ENCODE measurements around the gene GSTO2. TPM values are rescaled to one million over a fixed set of nuclear protein-coding genes. Genes with fewer than 3 reads are reported as not detected.
A peak's percentile ranks its signal among the peaks of the same experiment; 100 is the strongest.

GSTO2 gene
- total and polyA plus RNA-seq, 2 of the 13 experiments (the other 11 are each of a cell fraction or from before 2014, with no cell fraction given) = 2.1 to 7.9 TPM

DNA sequence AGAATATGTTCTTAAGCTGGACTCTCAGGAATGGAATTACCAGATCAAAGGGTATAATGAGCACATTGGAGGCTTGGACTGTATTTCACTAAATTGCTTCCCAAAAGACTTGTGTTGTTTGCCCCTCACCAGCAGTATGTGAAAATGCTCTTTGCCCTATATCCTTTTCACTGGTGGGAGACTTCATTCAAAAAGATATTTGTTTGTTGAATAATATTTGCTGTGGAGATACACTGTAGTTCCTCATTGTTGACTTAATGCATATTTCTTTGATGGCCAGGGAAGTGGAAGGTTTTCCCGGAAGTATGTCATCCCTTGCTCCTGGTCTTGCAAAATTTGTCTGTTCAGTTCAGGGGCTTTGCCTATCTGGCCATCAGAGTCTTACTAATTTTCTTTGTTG is 19.4 kb downstream of the GSTO2 start:
- Histone ChIP-seq H2AFZ (ENCODE audit: low read length) (no peak overlapping the region), H3K4me3 (replicated peaks in 1 of 3; ENCODE audit: insufficient read depth in 1 of 3, low read depth in 2 of 3, low read length in 3 of 3) (peak overlapping the region in 1 of 3 experiments; percentile 21; a peak in 1 of 6 replicates), H3K27me3 (ENCODE audit: control insufficient read depth in 1 of 2, insufficient read depth in 2 of 2, low read length in 2 of 2) (no peaks in the 10 kb centered on the region), H3K36me3 (replicated peaks in 1 of 2; ENCODE audit: control insufficient read depth in 1 of 2, insufficient read depth in 2 of 2, low read length in 2 of 2) (no peaks in the 10 kb centered on the region), H3K79me2 (ENCODE audit: insufficient read depth, low read length) (no peaks in the 10 kb centered on the region), H3K4me1 (ENCODE audit: insufficient read depth, low read length) (peaks cover 70% of the 10 kb centered on the region), H4K20me1 (ENCODE audit: insufficient read depth, low read length) (no peaks in the 10 kb centered on the region), H3K9me3 (ENCODE audit: low read length) (no peaks in the 10 kb centered on the region), H3K4me2 (ENCODE audit: low read depth, low read length) (peak overlapping the region; percentile 50), H3K9ac (ENCODE audit: insufficient read depth, low read depth, low read length) (peak overlapping the region; percentile 37; the same call in 1 of the 2 replicates), H3K27ac (ENCODE audit: extremely low read length, insufficient read depth, low read length) (peak overlapping the region; percentile 82)
- DNase-seq (ENCODE audit: low spot score) (peak; percentile 97), ATAC-seq (peak; percentile 90), FAIRE-seq (peak; percentile 72)
- BruUV-seq (replicated peaks) = no TSS peak
- ChIA-PET CTCF (ENCODE audit: low intra/inter-chr PET ratio, low total read pairs) (no interaction called here), POLR2A (interaction anchor here (0.6 to 3.6 kb wide), 5 partner anchors 9 to 33 kb away, joined by 3 to 30 read pairs (median 4); partner anchors contain the start of gene GSTO1)
- intact Hi-C loops (cut with micrococcal nuclease; ENCODE audit: unreplicated experiment) = loop anchor here (2.0 kb wide), 2 partner anchors 14 to 16 kb away; no protein-coding TSS in a partner anchor
- in situ Hi-C loops (cut with HindIII; ENCODE audit: extremely low pct_ligation_motif_present, low pct_unique_long_range_greater_than_20kb) = no loop called here
- WGBS (ENCODE audit: low lambda C conversion rate) = 6% methylated on average over 1 of the region's 1 CpG
- TF ChIP-seq ZNF264 (CRISPR knock-in tag; IDR thresholded peaks at IDR 0.05) (no peak), RARA (CRISPR knock-in tag; IDR thresholded peaks at IDR 0.05) (peak; percentile 90), RBM39 (IDR thresholded peaks at IDR 0.05; ENCODE audit: low read depth, low read length, poor library complexity, severe bottlenecking) (no peak), ZSCAN25 (CRISPR knock-in tag; IDR thresholded peaks at IDR 0.05) (peak; percentile 37; the same call in 1 of the 2 replicates), FOXK1 (CRISPR knock-in tag; IDR thresholded peaks at IDR 0.05; ENCODE audit: borderline replicate concordance, low read depth) (peak; percentile 67; the same call in 1 of the 2 replicates), ZNF703 (CRISPR knock-in tag; IDR thresholded peaks at IDR 0.05; ENCODE audit: borderline replicate concordance) (no peak), ZFP36 (IDR thresholded peaks at IDR 0.05; ENCODE audit: borderline replicate concordance, low read depth, low read length, partially characterized antibody) (no peak), MXD4 (CRISPR knock-in tag; IDR thresholded peaks at IDR 0.05) (no peak), ZNF274 (CRISPR knock-in tag; IDR thresholded peaks at IDR 0.05) (no peak), SNRNP70 (IDR thresholded peaks at IDR 0.05; ENCODE audit: low read depth, low read length) (no peak), ZBTB42 (CRISPR knock-in tag; IDR thresholded peaks at IDR 0.05) (no peak), CENPX (CRISPR knock-in tag; IDR thresholded peaks at IDR 0.05) (no peak)
- TF ChIP-seq, protein P1, sequence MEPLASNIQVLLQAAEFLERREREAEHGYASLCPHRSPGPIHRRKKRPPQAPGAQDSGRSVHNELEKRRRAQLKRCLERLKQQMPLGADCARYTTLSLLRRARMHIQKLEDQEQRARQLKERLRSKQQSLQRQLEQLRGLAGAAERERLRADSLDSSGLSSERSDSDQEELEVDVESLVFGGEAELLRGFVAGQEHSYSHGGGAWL (CRISPR knock-in tag; IDR thresholded peaks at IDR 0.05) = no peak
- TF ChIP-seq, protein P2, sequence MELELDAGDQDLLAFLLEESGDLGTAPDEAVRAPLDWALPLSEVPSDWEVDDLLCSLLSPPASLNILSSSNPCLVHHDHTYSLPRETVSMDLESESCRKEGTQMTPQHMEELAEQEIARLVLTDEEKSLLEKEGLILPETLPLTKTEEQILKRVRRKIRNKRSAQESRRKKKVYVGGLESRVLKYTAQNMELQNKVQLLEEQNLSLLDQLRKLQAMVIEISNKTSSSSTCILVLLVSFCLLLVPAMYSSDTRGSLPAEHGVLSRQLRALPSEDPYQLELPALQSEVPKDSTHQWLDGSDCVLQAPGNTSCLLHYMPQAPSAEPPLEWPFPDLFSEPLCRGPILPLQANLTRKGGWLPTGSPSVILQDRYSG (CRISPR knock-in tag; IDR thresholded peaks at IDR 0.05) = no peak
- TF ChIP-seq, protein P3, sequence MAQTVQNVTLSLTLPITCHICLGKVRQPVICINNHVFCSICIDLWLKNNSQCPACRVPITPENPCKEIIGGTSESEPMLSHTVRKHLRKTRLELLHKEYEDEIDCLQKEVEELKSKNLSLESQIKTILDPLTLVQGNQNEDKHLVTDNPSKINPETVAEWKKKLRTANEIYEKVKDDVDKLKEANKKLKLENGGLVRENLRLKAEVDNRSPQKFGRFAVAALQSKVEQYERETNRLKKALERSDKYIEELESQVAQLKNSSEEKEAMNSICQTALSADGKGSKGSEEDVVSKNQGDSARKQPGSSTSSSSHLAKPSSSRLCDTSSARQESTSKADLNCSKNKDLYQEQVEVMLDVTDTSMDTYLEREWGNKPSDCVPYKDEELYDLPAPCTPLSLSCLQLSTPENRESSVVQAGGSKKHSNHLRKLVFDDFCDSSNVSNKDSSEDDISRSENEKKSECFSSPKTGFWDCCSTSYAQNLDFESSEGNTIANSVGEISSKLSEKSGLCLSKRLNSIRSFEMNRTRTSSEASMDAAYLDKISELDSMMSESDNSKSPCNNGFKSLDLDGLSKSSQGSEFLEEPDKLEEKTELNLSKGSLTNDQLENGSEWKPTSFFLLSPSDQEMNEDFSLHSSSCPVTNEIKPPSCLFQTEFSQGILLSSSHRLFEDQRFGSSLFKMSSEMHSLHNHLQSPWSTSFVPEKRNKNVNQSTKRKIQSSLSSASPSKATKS (CRISPR knock-in tag; IDR thresholded peaks at IDR 0.05) = no peak
- TF ChIP-seq, protein P4, sequence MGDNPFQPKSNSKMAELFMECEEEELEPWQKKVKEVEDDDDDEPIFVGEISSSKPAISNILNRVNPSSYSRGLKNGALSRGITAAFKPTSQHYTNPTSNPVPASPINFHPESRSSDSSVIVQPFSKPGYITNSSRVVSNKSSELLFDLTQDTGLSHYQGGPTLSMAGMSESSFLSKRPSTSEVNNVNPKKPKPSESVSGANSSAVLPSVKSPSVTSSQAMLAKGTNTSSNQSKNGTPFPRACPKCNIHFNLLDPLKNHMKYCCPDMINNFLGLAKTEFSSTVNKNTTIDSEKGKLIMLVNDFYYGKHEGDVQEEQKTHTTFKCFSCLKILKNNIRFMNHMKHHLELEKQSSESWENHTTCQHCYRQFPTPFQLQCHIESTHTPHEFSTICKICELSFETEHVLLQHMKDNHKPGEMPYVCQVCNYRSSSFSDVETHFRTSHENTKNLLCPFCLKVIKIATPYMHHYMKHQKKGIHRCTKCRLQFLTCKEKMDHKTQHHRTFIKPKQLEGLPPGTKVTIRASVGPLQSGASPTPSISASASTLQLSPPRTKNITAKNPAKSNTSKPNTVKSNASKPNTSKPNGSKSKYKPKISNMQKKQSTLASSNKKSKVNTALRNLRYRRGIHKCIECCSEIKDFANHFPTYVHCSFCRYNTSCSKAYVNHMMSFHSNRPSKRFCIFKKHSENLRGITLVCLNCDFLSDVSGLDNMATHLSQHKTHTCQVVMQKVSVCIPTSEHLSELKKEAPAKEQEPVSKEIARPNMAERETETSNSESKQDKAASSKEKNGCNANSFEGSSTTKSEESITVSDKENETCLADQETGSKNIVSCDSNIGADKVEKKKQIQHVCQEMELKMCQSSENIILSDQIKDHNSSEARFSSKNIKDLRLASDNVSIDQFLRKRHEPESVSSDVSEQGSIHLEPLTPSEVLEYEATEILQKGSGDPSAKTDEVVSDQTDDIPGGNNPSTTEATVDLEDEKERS (CRISPR knock-in tag; IDR thresholded peaks at IDR 0.05) = no peak
- TF ChIP-seq, protein P5, sequence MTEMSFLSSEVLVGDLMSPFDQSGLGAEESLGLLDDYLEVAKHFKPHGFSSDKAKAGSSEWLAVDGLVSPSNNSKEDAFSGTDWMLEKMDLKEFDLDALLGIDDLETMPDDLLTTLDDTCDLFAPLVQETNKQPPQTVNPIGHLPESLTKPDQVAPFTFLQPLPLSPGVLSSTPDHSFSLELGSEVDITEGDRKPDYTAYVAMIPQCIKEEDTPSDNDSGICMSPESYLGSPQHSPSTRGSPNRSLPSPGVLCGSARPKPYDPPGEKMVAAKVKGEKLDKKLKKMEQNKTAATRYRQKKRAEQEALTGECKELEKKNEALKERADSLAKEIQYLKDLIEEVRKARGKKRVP (CRISPR knock-in tag; IDR thresholded peaks at IDR 0.05) = peak in 1 of 2 experiments; percentile 80; a peak in 2 of 4 replicates

Data from HepG2 (cell line).